GM12878 (cell line): ENCODE data around the gene AIFM3.

ENCODE experiments used
- CTCF ChIP-seq, 3 experiments: IDR thresholded peaks in 2 of 3; conservative IDR thresholded peaks in 1 of 3; 2 replicates each; pipeline ENCODE4 v1.5.1; 2011; ENCODE audit warnings: low read depth in 3 of 3, low read length in 3 of 3, mild to moderate bottlenecking in 3 of 3, control low read depth in 2 of 3, moderate library complexity in 2 of 3, inconsistent platforms in 1 of 3, mixed read lengths in 1 of 3; ENCODE audit not compliant: control insufficient read depth in 2 of 3, insufficient read depth in 1 of 3; ENCODE audit errors: extremely low read depth in 1 of 3
- DPF2 ChIP-seq: fragments of 450-650 bp; IDR thresholded peaks from 2 replicates; pipeline ENCODE4 v1.6.1; 2017; ENCODE audit warnings: mild to moderate bottlenecking
- E2F4 ChIP-seq: IDR thresholded peaks from 2 replicates; pipeline ENCODE4 v1.6.1; 2012; ENCODE audit warnings: low read depth, low read length, improper control_type of control experiment
- EZH2 ChIP-seq: IDR thresholded peaks from 2 replicates; pipeline ENCODE4 v1.6.1; 2012; ENCODE audit warnings: low read depth, mild to moderate bottlenecking, control low read depth, inconsistent platforms, low read length, borderline replicate concordance; ENCODE audit not compliant: control insufficient read depth
- NFIC ChIP-seq: IDR thresholded peaks from 2 replicates; pipeline ENCODE4 v1.6.1; 2012; ENCODE audit warnings: low read depth, mild to moderate bottlenecking, inconsistent platforms, low read length, moderate library complexity
- POLR2AphosphoS2 ChIP-seq: IDR thresholded peaks from 2 replicates; pipeline ENCODE4 v1.6.1; 2011; ENCODE audit warnings: low read depth, mild to moderate bottlenecking, low read length, improper control_type of control experiment, moderate library complexity
- TCF12 ChIP-seq: IDR thresholded peaks from 2 replicates; pipeline ENCODE4 v1.6.1; 2011; ENCODE audit warnings: low read depth, mild to moderate bottlenecking, low read length

GRCh38 chr22:20959578-20960461 lies 7.2 kb upstream of the AIFM3 start:
- no peak for TF ChIP-seq POLR2AphosphoS2
- no peak for TF ChIP-seq NFIC
- TF ChIP-seq E2F4, result no peak
- no peak for TF ChIP-seq CTCF (IDR thresholded peaks at IDR 0.05 in 2 of 3, conservative IDR thresholded peaks at IDR 0.05 in 1 of 3; ENCODE audit: control insufficient read depth in 2 of 3, extremely low read depth in 1 of 3, insufficient read depth in 1 of 3, low read depth in 3 of 3, low read length in 3 of 3)
- TF ChIP-seq EZH2, result no peak
- TF ChIP-seq DPF2, result no peak
- no peak for TF ChIP-seq TCF12
